GM12878 (cell line): Measurements from ENCODE around the gene SLCO4A1.

Experiments used
- CBX5 ChIP-seq: sonication (generic); IDR thresholded peaks from 2 replicates; pipeline ENCODE4 v1.6.1; 2016; ENCODE audit warnings: low read depth, moderate library complexity, mild to moderate bottlenecking, inconsistent platforms
- CTCF ChIP-seq, 3 experiments: IDR thresholded peaks in 2 of 3; conservative IDR thresholded peaks in 1 of 3; 2 replicates each; pipeline ENCODE4 v1.5.1; 2011; ENCODE audit warnings: low read depth in 3 of 3, low read length in 3 of 3, mild to moderate bottlenecking in 3 of 3, control low read depth in 2 of 3, moderate library complexity in 2 of 3, inconsistent platforms in 1 of 3, mixed read lengths in 1 of 3; ENCODE audit not compliant: control insufficient read depth in 2 of 3, insufficient read depth in 1 of 3; ENCODE audit errors: extremely low read depth in 1 of 3
- FOXK2 ChIP-seq: fragments of 450-650 bp; IDR thresholded peaks from 2 replicates; pipeline ENCODE4 v1.6.1; 2017; ENCODE audit warnings: mild to moderate bottlenecking, moderate library complexity
- NFYB ChIP-seq: IDR thresholded peaks from 2 replicates; pipeline ENCODE4 v1.6.1; 2011; ENCODE audit warnings: low read depth, mild to moderate bottlenecking, low read length, improper control_type of control experiment, moderate library complexity; ENCODE audit not compliant: insufficient read depth
- SIN3A ChIP-seq: IDR thresholded peaks from 2 replicates; pipeline ENCODE4 v1.6.1; 2012; ENCODE audit warnings: low read depth, low read length, improper control_type of control experiment

GRCh38 chr20:62670156-62670555 is 27.9 kb downstream of the SLCO4A1 start:
- TF ChIP-seq CBX5 (no peak), NFYB (no peak), SIN3A (no peak), CTCF (IDR thresholded peaks at IDR 0.05 in 2 of 3, conservative IDR thresholded peaks at IDR 0.05 in 1 of 3; ENCODE audit: control insufficient read depth in 2 of 3, extremely low read depth in 1 of 3, insufficient read depth in 1 of 3, low read depth in 3 of 3, low read length in 3 of 3) (no peak), FOXK2 (no peak)
